Embryonic facial prominence (tissue), 1 donor: ENCODE measurements around the gene ADRA2B.
"Not testable (repeated sequence)": the region's sequence is repeated elsewhere in the genome, so short reads cannot be mapped to it uniquely, and the experiment has no call there.

ENCODE experiments used
- DNase-seq: peaks from one replicate; pipeline ENCODE4 v3.0.0-alpha.2; 2016; ENCODE audit errors: extremely low spot score

Gene ADRA2B

DNA sequence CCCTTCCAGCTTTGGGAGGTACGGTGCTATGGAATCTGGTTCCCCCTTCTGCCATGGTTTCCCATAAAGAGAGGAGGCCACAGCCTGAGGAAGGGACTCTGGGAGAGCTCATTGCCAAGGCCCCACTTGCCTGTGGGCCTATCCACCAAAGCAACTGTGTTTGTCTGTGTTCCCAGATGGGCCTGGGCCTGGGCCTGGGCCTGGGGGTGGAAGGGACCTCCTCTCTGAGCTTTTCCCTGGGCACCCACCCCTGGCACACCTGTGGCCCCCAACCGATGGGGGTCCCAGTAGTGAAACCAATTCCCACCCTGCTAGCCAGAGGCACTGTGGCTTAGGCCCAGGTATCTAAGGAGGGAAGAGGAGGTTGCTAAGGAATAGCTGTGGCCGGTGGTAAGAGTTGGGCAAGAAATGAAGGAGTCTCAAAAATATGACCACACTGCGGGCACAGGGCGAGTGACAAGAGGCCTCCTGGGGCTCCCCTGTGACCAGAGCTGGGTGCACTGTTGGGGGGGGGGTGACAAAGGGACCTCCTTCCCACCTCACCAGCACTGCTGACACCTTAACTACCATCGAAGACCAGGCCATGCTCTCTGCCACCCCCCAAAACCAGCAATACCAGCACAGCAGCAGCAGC, 33.8 kb upstream of the ADRA2B start:
- no peak for DNase-seq

- peak; percentile 60 for DNase-seq
Observed at GRCh38 chr2:96148410-96149217, 32.2 kb upstream of the ADRA2B start.

- no peak for DNase-seq
Observed at GRCh38 chr2:96147593-96148201, 31.3 kb upstream of the ADRA2B start.

GRCh38 chr2:96146881-96147592, 30.7 kb upstream of the ADRA2B start:
- no peak for DNase-seq

DNA sequence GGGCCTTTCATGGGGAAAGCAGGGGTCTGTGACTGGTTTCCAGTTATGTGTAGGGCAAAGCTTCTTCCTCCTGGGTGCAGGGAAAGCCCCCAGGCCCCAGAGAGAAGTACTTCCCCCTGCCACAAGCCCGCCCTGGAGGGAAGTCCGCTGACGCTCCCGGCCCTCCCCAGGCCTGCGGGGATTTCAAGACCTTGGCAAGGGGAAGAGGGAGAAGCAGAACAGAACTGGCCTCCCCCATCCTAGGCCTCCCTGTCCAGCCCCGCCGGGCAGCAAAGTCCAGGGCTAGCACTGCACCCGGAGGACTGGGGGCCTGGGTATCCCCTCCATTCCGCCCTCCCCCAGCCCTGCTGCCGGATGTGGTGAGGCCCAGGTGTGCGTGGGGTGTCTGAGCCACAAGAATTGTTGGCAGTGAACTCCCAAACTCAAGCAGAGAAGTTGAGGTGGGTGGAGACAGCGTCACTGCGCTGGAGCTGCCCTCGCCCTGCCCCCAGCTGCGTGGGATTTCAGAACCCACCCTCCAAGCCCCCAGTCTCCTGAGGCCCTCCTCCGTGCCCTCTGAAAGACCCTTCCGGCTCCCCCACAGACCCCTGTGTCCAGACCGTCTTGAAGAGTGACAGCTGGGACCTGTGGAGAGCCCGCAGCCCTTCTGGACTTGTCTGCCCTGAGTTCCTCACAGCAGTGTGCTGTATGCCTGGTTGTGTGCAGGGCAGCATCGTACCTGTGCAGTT, 29.9 kb upstream of the ADRA2B start:
- DNase-seq, result no peak

- no peak for DNase-seq
Observed at GRCh38 chr2:96145848-96146152, 29.4 kb upstream of the ADRA2B start.

DNA sequence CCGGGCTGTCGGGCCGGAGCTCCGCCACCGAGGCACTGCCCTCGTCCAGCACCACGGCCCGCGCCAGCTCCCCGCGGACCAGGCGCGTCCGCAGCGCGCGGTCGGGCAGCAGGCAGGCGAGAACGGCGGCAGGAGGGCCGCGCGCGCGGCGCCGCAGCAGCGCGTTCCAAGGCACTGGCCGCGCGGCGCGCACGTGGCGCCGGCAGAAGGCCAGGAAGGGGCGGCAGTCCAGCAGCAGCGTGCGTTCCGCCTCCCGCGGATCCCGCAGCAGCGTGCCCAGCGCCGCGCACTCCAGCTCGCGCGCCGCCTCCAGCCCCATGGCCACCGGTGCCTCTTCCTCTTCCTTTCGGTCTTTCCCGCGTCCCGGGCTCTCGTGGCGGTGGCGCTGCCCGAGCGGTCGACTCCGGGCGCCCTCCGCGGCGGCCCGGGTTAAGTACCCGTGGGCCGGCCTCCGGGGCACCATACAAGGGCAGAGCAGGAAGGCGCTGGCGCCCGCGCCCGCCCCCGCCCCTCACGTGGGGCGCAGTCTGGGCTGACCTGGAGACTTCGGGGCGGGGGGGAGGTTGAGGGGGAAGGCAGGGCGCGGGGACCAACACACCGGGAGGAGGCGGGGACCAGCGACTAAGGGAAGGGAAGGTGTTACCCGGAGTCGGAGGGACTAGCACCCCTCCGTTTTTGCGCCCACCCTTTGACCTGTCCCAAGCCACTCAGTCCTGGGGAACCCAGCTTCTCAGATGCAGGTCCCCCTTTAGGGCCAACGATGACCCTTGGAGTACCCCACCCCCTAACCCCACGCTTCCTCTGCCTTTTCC, 28.9 kb upstream of the ADRA2B start, which contains the start of gene DUSP2:
Gene DUSP2, minus strand, starts transcription at position 405 of the 812 bp plus-strand sequence. Its CDS starts 86 bp downstream, at position 319.
- DNase-seq, result no peak

- DNase-seq, result no peak
Observed at GRCh38 chr2:96144481-96145035, 28.2 kb upstream of the ADRA2B start.

DNA sequence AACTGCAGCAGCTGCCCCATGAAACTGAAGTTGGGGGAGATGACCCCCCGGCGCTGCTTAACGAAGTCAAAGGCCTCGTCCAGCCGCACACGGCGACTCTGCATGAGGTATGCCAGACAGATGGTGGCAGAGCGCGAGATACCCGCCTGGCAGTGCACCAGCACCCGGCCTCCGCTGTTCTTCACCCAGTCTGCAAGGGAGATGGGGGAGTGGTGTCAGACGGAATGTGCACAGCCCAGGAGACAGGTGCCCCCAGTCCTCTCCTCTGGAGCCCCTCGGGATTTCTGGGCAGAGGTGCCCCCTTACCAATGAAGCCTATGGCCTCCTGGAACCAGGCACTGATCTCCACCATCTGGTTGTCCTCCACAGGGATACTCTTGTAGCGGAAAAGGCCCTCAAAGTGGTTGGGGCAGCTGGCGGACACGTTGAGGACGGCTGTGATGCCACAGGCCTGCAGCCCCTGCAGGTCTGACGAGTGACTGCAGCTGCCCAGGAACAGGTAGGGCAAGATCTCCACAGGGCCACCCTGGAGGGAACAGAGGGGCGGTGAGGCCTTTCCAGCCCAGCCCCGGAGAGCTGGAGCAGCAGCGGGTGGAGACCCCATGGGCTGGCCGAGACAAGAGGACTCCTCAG, 27.6 kb upstream of the ADRA2B start:
- no peak for DNase-seq

GRCh38 chr2:96143231-96143847, 27.0 kb upstream of the ADRA2B start:
- no peak for DNase-seq

DNA sequence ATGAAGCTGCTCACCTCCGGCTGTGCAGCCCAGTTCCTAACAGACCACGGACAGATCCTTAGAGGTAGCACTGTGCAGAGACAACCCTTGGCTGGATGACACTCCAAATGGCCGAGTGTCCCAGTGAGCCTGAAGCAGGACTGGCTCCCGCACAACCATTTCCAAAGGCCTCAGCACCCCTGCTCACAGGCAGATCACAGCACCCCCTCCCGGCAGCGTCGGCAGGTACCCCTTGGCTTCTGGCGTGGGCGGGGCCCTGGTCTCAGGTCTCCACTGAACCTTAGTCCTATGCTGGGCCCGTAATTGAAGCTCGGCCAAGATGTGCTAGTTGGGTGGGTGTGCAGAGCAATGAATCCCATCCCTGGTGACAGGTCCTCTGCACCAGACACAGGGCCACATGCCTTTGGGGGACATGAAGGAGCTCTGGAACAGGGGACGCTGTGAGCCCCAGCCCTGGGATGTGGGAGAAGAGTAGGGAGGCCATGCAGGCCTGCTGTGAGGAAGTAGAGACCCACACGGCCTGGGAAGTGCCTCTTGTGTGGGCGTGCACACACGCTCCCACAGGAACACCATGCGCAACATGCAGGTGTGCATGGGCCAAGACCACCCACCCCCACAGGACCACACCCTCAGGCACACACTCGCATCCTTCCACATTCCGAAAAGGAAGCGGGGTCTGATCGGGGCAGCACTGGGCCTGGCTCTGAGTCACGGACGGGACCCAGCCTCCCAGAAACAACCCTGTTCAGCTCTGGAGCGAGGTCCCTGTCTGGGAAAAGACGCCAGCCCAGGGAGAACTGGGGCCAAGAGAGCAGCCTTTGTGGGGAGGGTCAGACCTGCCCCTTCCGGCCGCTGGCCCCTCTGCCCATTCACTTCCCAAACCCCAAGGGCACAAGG, 26.1 kb upstream of the ADRA2B start:
- no peak for DNase-seq

- DNase-seq, result not testable (repeated sequence)
Observed at GRCh38 chr2:96141624-96141967, 25.2 kb upstream of the ADRA2B start.

DNA sequence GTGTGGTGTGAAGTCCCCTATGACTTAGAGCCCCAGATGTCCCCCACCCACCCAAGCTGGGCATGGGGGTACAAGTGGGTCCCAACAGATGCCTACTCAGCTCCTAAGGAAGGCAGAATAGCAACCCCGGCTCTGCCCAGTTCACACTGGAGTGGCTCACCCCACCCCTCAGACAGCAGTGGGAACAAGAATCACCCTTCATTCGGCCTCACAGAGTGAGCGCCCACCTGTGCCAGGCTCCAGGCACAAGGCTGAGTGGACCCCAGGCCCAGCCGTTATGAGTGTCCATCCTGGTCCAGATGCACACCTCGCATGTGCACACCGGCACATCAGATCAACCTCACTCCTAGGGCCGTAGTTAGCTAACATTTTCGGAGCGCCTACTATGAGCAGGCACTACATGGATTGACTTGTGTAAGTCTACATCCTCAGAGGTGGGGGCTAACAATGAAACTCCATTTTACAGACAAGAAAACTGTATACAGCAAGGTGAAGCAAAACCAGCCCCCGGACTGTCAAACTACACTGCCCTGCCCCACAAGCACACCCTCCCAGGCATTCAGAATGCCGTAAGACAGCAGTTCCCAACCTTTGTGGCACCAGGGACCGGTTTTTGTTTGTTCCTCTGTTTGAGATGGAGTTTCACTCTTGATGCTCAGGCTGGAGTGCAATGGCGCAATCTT, 24.7 kb upstream of the ADRA2B start:
- DNase-seq, result no peak

DNA sequence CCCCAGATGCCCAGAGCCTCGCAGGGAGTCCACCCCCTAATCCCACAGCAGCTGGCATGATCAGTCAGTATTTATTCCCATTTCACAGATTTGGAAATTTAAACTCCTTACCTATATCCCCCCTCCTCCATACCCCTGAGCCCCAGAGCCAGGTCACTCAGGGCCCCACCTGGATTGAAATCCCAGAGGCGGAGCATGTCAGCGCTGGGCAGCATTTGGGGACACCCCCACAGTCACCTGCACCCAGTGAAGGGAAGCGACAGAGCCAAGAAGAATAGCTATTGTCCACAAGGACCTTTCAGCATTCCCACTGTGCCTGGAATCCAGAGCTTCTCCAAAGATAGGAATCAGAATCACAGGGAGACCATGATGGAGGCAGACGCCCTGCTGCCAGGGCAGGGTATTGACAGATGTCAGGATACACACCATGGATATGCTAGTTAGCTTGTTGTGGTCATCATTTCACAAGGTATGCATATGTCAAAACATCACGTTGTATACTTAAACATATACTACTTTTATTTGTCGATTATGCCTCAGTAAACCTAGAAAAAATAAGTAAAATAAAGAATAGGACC, 22.9 kb upstream of the ADRA2B start:
- DNase-seq, result no peak

DNA sequence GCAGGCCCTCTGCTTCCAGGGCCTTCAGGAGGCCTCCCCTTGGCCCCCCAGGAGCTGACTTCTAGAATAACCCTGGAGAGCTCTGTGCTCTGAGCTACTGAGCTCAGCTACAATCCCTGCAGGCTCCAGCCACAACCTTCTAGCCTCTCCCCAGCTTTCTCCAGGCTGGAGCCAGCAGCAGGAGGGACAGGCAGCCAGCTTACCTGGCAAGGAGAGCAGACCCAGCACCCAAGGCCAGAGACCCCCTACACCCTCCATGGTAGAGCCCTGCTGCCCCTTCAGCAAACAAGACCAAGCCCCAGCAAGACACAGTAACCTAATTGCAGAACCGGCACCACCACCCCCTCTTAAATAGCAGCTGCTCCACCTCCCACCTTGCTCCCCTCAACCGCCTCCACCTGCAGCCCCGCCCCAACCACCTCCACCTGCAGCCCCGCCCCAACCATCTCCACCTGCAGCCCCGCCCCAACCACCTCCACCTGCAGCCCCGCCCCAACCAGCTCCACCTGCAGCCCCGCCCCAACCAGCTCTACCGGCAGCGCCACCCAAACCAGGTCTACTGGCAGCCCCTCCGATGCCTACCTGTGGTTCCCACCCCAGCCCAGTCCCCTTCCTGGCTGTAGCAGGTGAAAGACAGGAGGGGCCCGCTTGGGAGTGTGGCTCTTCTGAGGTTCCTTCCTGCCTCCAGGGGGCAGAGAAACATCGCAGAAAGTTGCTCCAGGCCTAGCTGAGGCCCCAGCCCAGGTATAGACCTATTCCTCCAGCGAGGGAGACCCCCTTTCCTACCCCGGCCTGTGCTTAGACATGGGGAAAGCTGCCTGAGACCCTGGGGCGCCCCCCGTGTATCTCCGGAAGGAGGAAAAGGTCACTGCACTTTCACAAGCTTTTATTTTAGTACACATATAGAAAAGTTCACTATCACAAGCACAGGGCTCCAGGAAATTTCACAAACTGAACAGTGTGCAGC, 22.1 kb upstream of the ADRA2B start, which contains the start of gene ASTL:
Gene ASTL, minus strand, starts transcription at position 324 of the 967 bp plus-strand sequence. Its CDS starts 66 bp downstream, at position 258.
- peak; percentile 34 for DNase-seq
